HG03469 (cell line): ENCODE measurements around the gene POU2AF1.

Source experiments
- ATAC-seq: cut with Tn5 transposase; IDR thresholded peaks from one replicate; pipeline ENCODE4 v1.9.1; 2021; ENCODE audit warnings: mild to moderate bottlenecking, moderate library complexity, moderate number of reproducible peaks; ENCODE audit not compliant: unreplicated experiment

POU2AF1 gene

GRCh38 chr11:111349191-111349695, 29.8 kb downstream of the POU2AF1 start:
- ATAC-seq, result no peak

GRCh38 chr11:111348147-111348546, 30.9 kb downstream of the POU2AF1 start:
- no peak for ATAC-seq

GRCh38 chr11:111347723-111348115, 31.4 kb downstream of the POU2AF1 start:
- ATAC-seq, result no peak

- no peak for ATAC-seq
These were observed 31.9 kb downstream of the POU2AF1 start for GRCh38 chr11:111347002-111347722.

- ATAC-seq, result no peak
These were observed 35.0 kb downstream of the POU2AF1 start for GRCh38 chr11:111344032-111344431.

- no peak for ATAC-seq
These were observed 36.7 kb downstream of the POU2AF1 start for GRCh38 chr11:111342329-111342728.

- ATAC-seq, result no peak
These were observed 39.2 kb downstream of the POU2AF1 start for GRCh38 chr11:111339758-111340388.

- ATAC-seq, result no peak
These were observed 42.4 kb downstream of the POU2AF1 start for GRCh38 chr11:111336582-111337256.

GRCh38 chr11:111336062-111336461, 43.0 kb downstream of the POU2AF1 start:
- no peak for ATAC-seq

- ATAC-seq, result no peak
These were observed 43.5 kb downstream of the POU2AF1 start for GRCh38 chr11:111335549-111335948.

- no peak for ATAC-seq
These were observed 44.3 kb downstream of the POU2AF1 start for GRCh38 chr11:111334532-111335502.

- no peak for ATAC-seq
These were observed 47.2 kb downstream of the POU2AF1 start for GRCh38 chr11:111331711-111332479.

- no peak for ATAC-seq
These were observed 48.7 kb downstream of the POU2AF1 start for GRCh38 chr11:111330234-111330893.

GRCh38 chr11:111329306-111330204, 49.5 kb downstream of the POU2AF1 start:
- no peak for ATAC-seq

- ATAC-seq, result no peak
These were observed 51.0 kb downstream of the POU2AF1 start for GRCh38 chr11:111327908-111328624.

- no peak for ATAC-seq
These were observed 52.3 kb downstream of the POU2AF1 start for GRCh38 chr11:111326824-111327223.

GRCh38 chr11:111325259-111325658, 53.8 kb downstream of the POU2AF1 start:
- ATAC-seq, result no peak

- ATAC-seq, result no peak
These were observed 54.8 kb downstream of the POU2AF1 start for GRCh38 chr11:111324277-111324720.
